DMS53 (cell line): ENCODE measurements around the gene PRKAR1B.

Source experiments
- DNase-seq: peaks from one replicate; lab custom pipeline; 2025; lab: John Stamatoyannopoulos, UW

Gene PRKAR1B

GRCh38 chr7:589781-590575, 137.1 kb downstream of the PRKAR1B start:
- no peak for DNase-seq

GRCh38 chr7:587767-588166, 139.3 kb downstream of the PRKAR1B start:
- DNase-seq = no peak

GRCh38 chr7:586494-586893, 140.6 kb downstream of the PRKAR1B start:
- DNase-seq = no peak

- no peak for DNase-seq
These were observed 141.2 kb downstream of the PRKAR1B start for GRCh38 chr7:585873-586272.

- DNase-seq = no peak
These were observed 141.8 kb downstream of the PRKAR1B start for GRCh38 chr7:585229-585711.

GRCh38 chr7:584820-585219, 142.3 kb downstream of the PRKAR1B start:
- DNase-seq = no peak

GRCh38 chr7:584122-584465, 143.0 kb downstream of the PRKAR1B start:
- DNase-seq = no peak

GRCh38 chr7:583410-584121, 143.5 kb downstream of the PRKAR1B start:
- no peak for DNase-seq

- no peak for DNase-seq
These were observed 144.2 kb downstream of the PRKAR1B start for GRCh38 chr7:582931-583330.

- no peak for DNase-seq
These were observed 144.8 kb downstream of the PRKAR1B start for GRCh38 chr7:582081-582835.

- DNase-seq = no peak
These were observed 148.7 kb downstream of the PRKAR1B start for GRCh38 chr7:578386-578785.

- DNase-seq = peak; percentile 11
These were observed 149.2 kb downstream of the PRKAR1B start for GRCh38 chr7:577741-578370.

- no peak for DNase-seq
These were observed 149.8 kb downstream of the PRKAR1B start for GRCh38 chr7:577278-577665.

- no peak for DNase-seq
These were observed 150.4 kb downstream of the PRKAR1B start for GRCh38 chr7:576524-577277.

GRCh38 chr7:575425-576366, 151.4 kb downstream of the PRKAR1B start:
- no peak for DNase-seq

- DNase-seq = no peak
These were observed 152.3 kb downstream of the PRKAR1B start for GRCh38 chr7:574661-575395.

GRCh38 chr7:573933-574381, 153.1 kb downstream of the PRKAR1B start:
- DNase-seq = no peak

- no peak for DNase-seq
These were observed 153.7 kb downstream of the PRKAR1B start for GRCh38 chr7:573269-573932.
